A549 (cell line): Measurements from ENCODE around the gene SLC13A4. TPM values are rescaled to one million over a fixed set of nuclear protein-coding genes. Genes with fewer than 3 reads are reported as not detected.

Experiments used
- ATAC-seq, 2 experiments: fragments of 200-7000 bp in 1 of 2; fragments of >200 bp in 1 of 2; cut with Nextera tagmentation in 1 of 2; cut with Tn5 transposase in 1 of 2; 3 replicates each; pipeline versions ENCODE4 v1.8.0 to v1.9.1; 2018 to 2020; ENCODE audit warnings: mild to moderate bottlenecking in 1 of 2, moderate library complexity in 1 of 2
- CTCF ChIA-PET: fragments of 300-600 bp; sonication (Branson Sonifier 250); formaldehyde crosslinking; extraction: SDS; loops from one replicate; lab custom pipeline; 2021; ENCODE audit warnings: antibody characterized with exemption, inconsistent platforms; lab: Yijun Ruan, JAX
- POLR2A ChIA-PET: fragments of 350-600 bp; formaldehyde crosslinking; extraction: SDS; loops from one replicate; lab custom pipeline; 2021; ENCODE audit warnings: antibody characterized with exemption, inconsistent platforms; lab: Yijun Ruan, JAX
- DNase-seq, 2 experiments: peaks; one replicate each; pipeline versions ENCODE4 v3.0.0 to v3.0.0-alpha.2; 2011 to 2016; ENCODE audit warnings: low read depth in 1 of 2, low spot score in 1 of 2
- FAIRE-seq: peaks from 2 replicates; lab custom pipeline; 2011; peaks lifted over from hg19 to GRCh38; lab: Jason Lieb, UNC
- H3K27ac ChIP-seq, 2 experiments: fragments of >200 bp; sonication (Bioruptor Twin); formaldehyde crosslinking; 3 replicates each; pipeline ENCODE4 v1.5.1; 2016 to 2017
- H3K4me1 ChIP-seq: fragments of >200 bp; sonication (Bioruptor Twin); formaldehyde crosslinking; 3 replicates; pipeline ENCODE4 v1.6.1; 2016
- H3K4me2 ChIP-seq: fragments of >200 bp; sonication (Bioruptor Twin); formaldehyde crosslinking; 3 replicates; pipeline ENCODE4 v1.6.1; 2016
- H3K4me3 ChIP-seq: fragments of >200 bp; sonication (Bioruptor Twin); formaldehyde crosslinking; 3 replicates; pipeline ENCODE4 v1.5.1; 2016
- H3K9me3 ChIP-seq: fragments of >200 bp; sonication (Bioruptor Twin); formaldehyde crosslinking; 3 replicates; pipeline ENCODE4 v1.6.1; 2016
- BHLHE40 ChIP-seq: IDR thresholded peaks from 2 replicates; pipeline ENCODE4 v1.6.1; 2012; ENCODE audit warnings: low read depth, low read length, inconsistent platforms
- CBX8 ChIP-seq: fragments of 200-600 bp; sonication (generic); IDR thresholded peaks from 2 replicates; pipeline ENCODE4 v1.6.1; 2016
- E2F6 ChIP-seq: IDR thresholded peaks from 2 replicates; pipeline ENCODE4 v1.6.1; 2012; ENCODE audit warnings: low read depth, borderline replicate concordance
- EHF ChIP-seq: fragments of 250-450 bp; sonication (Bioruptor Pico); IDR thresholded peaks from 2 replicates; pipeline ENCODE4 v1.5.0; 2020; ENCODE audit warnings: mild to moderate bottlenecking
- FOXS1 ChIP-seq: fragments of 250-450 bp; sonication (Bioruptor Pico); IDR thresholded peaks from 2 replicates; pipeline ENCODE4 v1.5.0; 2020; ENCODE audit warnings: mild to moderate bottlenecking, moderate library complexity
- GATA3 ChIP-seq: IDR thresholded peaks from 2 replicates; pipeline ENCODE4 v1.6.1; 2012; ENCODE audit warnings: borderline replicate concordance
- HDAC2 ChIP-seq: fragments of 200-600 bp; sonication (generic); IDR thresholded peaks from 2 replicates; pipeline ENCODE4 v1.6.1; 2016
- HEYL ChIP-seq: fragments of 250-450 bp; sonication (Bioruptor Pico); IDR thresholded peaks from 2 replicates; pipeline ENCODE4 v1.8.0; 2021; ENCODE audit warnings: mild to moderate bottlenecking, moderate library complexity
- HOXA7 ChIP-seq: fragments of 250-450 bp; sonication (Bioruptor Pico); IDR thresholded peaks from 2 replicates; pipeline ENCODE4 v1.5.0; 2020; ENCODE audit warnings: mild to moderate bottlenecking, moderate library complexity
- HOXB13 ChIP-seq: fragments of 250-450 bp; sonication (Bioruptor Pico); IDR thresholded peaks from 2 replicates; pipeline ENCODE4 v1.5.0; 2020; ENCODE audit warnings: low read depth, mild to moderate bottlenecking, moderate library complexity
- JUN ChIP-seq, 2 experiments: fragments of >200 bp; sonication (Bioruptor Twin); formaldehyde crosslinking; IDR thresholded peaks; 2 replicates in 1 of 2; 3 replicates in 1 of 2; pipeline ENCODE4 v1.6.1; 2016 to 2017
- JUNB ChIP-seq: fragments of >200 bp; sonication (Bioruptor Twin); formaldehyde crosslinking; IDR thresholded peaks from 2 replicates; pipeline ENCODE4 v1.6.1; 2016
- NFE2L2 ChIP-seq: fragments of 150-350 bp; conservative IDR thresholded peaks from 2 replicates; pipeline ENCODE4 v1.6.1; 2014; ENCODE audit warnings: low read length
- PHF8 ChIP-seq: fragments of 200-600 bp; sonication (generic); IDR thresholded peaks from 2 replicates; pipeline ENCODE4 v1.6.1; 2016; ENCODE audit warnings: low read depth, mild to moderate bottlenecking, antibody characterized with exemption, moderate library complexity, borderline replicate concordance
- POLR2AphosphoS2 ChIP-seq: conservative IDR thresholded peaks from 2 replicates; pipeline ENCODE4 v1.6.1; 2012; ENCODE audit warnings: low read length, improper control_type of control experiment, inconsistent platforms
- REST ChIP-seq: fragments of 200-600 bp; sonication (generic); IDR thresholded peaks from 2 replicates; pipeline ENCODE4 v1.6.1; 2016; ENCODE audit warnings: antibody characterized with exemption, mild to moderate bottlenecking, moderate library complexity
- RFX5 ChIP-seq: fragments of 450-650 bp; IDR thresholded peaks from 2 replicates; pipeline ENCODE4 v1.7.1; 2014; ENCODE audit warnings: antibody characterized with exemption, mild to moderate bottlenecking, moderate library complexity
- RNF2 ChIP-seq: fragments of 200-600 bp; sonication (generic); IDR thresholded peaks from 2 replicates; pipeline ENCODE4 v1.6.1; 2016; ENCODE audit warnings: low read depth, mild to moderate bottlenecking, antibody characterized with exemption, moderate library complexity, borderline replicate concordance
- SREBF2 ChIP-seq: fragments of 450-650 bp; IDR thresholded peaks from 2 replicates; pipeline ENCODE4 v1.6.1; 2014; ENCODE audit warnings: mild to moderate bottlenecking, moderate library complexity
- TFCP2L1 ChIP-seq: fragments of 250-450 bp; sonication (Bioruptor Pico); IDR thresholded peaks from 2 replicates; pipeline ENCODE4 v1.5.0; 2021; ENCODE audit warnings: mild to moderate bottlenecking
- TP53 ChIP-seq: fragments of 250-450 bp; sonication (Bioruptor Pico); IDR thresholded peaks from 2 replicates; pipeline ENCODE4 v1.5.0; 2021; ENCODE audit warnings: mild to moderate bottlenecking, moderate library complexity
- ZSCAN20 ChIP-seq: fragments of 250-450 bp; sonication (Bioruptor Pico); IDR thresholded peaks from 2 replicates; pipeline ENCODE4 v1.8.0; 2022; ENCODE audit warnings: mild to moderate bottlenecking, moderate library complexity
- WGBS: methylation state at CpG from one replicate; pipeline ENCODE4 v1.1.6; 2017; ENCODE audit errors: missing lambda C conversion rate; 5-methylcytosine and 5-hydroxymethylcytosine counted together
- polyA plus RNA-seq, 4 experiments: library from polyadenylated mRNA; depleted of rRNA in 3 of 4; stranded (reverse); fragments of >200 nt; fragmentation: RNase III in 1 of 4; extraction: RNeasy Plus Mini Kit Qiagen cat#74134 plus additional on column Dnase treatment in 1 of 4; gene quantifications; 2 replicates in 3 of 4; 3 replicates in 1 of 4; pipeline ENCODE4 v1.2.3, GENCODE V29; 2011 to 2017
- TF ChIP-seq, protein P1 (sequence below): fragments of >200 bp; sonication (Bioruptor Twin); formaldehyde crosslinking; IDR thresholded peaks from 3 replicates; pipeline ENCODE4 v1.6.1; 2016
- TF ChIP-seq, protein P2 (sequence below): fragments of 250-450 bp; sonication (Bioruptor Pico); IDR thresholded peaks from 2 replicates; pipeline ENCODE4 v1.5.0; 2021; ENCODE audit warnings: mild to moderate bottlenecking, moderate library complexity, borderline replicate concordance
- TF ChIP-seq, protein P3 (sequence below): fragments of >200 bp; sonication (Bioruptor Twin); formaldehyde crosslinking; IDR thresholded peaks from 2 replicates; pipeline ENCODE4 v1.6.1; 2016

Gene SLC13A4
- polyA plus RNA-seq, 2 of the 4 experiments (the other 2 are of a cell fraction) = not detected

- no peak overlapping the region for H3K4me2 ChIP-seq
- TF ChIP-seq RFX5 (no peak), TFCP2L1 (CRISPR knock-in tag) (no peak), FOXS1 (no peak), POLR2AphosphoS2 (no peak), JUNB (no peak), HOXA7 (CRISPR knock-in tag) (no peak), CBX8 (no peak), SREBF2 (no peak)
- TF ChIP-seq, protein P1, sequence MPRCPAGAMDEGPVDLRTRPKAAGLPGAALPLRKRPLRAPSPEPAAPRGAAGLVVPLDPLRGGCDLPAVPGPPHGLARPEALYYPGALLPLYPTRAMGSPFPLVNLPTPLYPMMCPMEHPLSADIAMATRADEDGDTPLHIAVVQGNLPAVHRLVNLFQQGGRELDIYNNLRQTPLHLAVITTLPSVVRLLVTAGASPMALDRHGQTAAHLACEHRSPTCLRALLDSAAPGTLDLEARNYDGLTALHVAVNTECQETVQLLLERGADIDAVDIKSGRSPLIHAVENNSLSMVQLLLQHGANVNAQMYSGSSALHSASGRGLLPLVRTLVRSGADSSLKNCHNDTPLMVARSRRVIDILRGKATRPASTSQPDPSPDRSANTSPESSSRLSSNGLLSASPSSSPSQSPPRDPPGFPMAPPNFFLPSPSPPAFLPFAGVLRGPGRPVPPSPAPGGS = no peak
- TF ChIP-seq, protein P2, sequence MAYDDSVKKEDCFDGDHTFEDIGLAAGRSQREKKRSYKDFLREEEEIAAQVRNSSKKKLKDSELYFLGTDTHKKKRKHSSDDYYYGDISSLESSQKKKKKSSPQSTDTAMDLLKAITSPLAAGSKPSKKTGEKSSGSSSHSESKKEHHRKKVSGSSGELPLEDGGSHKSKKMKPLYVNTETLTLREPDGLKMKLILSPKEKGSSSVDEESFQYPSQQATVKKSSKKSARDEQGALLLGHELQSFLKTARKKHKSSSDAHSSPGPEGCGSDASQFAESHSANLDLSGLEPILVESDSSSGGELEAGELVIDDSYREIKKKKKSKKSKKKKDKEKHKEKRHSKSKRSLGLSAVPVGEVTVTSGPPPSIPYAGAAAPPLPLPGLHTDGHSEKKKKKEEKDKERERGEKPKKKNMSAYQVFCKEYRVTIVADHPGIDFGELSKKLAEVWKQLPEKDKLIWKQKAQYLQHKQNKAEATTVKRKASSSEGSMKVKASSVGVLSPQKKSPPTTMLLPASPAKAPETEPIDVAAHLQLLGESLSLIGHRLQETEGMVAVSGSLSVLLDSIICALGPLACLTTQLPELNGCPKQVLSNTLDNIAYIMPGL (CRISPR knock-in tag) = no peak
- ChIA-PET CTCF (interaction anchor here (1.7 to 11.6 kb wide), 2 partner anchors 316 to 373 kb away, joined by 3 to 176 read pairs; no protein-coding TSS in a partner anchor), POLR2A (no interaction called here)
- FAIRE-seq = no peak
- no peak for DNase-seq
- H3K9me3 ChIP-seq = no peaks in the 10 kb centered on the region
- WGBS = 92% methylated on average over 15 of the region's 15 CpGs
- no peak overlapping the region for H3K27ac ChIP-seq
- H3K4me1 ChIP-seq = no peaks in the 10 kb centered on the region
- peak; percentile 41 to 54; a peak in 4 of 6 replicates for ATAC-seq
- H3K4me3 ChIP-seq = no peak overlapping the region
These were observed 77.0 kb downstream of the SLC13A4 start for GRCh38 chr7:135650831-135651573.

GRCh38 chr7:135648235-135648634 is 79.8 kb downstream of the SLC13A4 start:
- Histone ChIP-seq H3K9me3 (no peaks in the 10 kb centered on the region), H3K4me2 (no peak overlapping the region), H3K27ac (no peak overlapping the region), H3K4me1 (no peaks in the 10 kb centered on the region), H3K4me3 (no peak overlapping the region)
- no peak for ATAC-seq
- ChIA-PET CTCF (interaction anchor here (0.9 to 11.6 kb wide), 7 partner anchors 10 to 370 kb away, joined by 3 to 176 read pairs (median 8); partner anchors contain the start of gene STMP1), POLR2A (no interaction called here)
- DNase-seq = no peak
- WGBS = 90% methylated on average over 7 of the region's 7 CpGs
- no peak for TF ChIP-seq HEYL (CRISPR knock-in tag)
- TF ChIP-seq EHF (CRISPR knock-in tag) = no peak
- TF ChIP-seq, protein P3, sequence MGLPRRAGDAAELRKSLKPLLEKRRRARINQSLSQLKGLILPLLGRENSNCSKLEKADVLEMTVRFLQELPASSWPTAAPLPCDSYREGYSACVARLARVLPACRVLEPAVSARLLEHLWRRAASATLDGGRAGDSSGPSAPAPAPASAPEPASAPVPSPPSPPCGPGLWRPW = no peak
- no peak for TF ChIP-seq JUN (IDR thresholded peaks at IDR 0.05)
- no peak for TF ChIP-seq TP53 (CRISPR knock-in tag)
- no peak for TF ChIP-seq ZSCAN20 (CRISPR knock-in tag)
- TF ChIP-seq HOXB13 (CRISPR knock-in tag) = no peak
- no peak for TF ChIP-seq NFE2L2
- TF ChIP-seq RNF2 = no peak
- TF ChIP-seq, protein P1 = no peak
- TF ChIP-seq BHLHE40 = no peak
- TF ChIP-seq GATA3 = no peak
- TF ChIP-seq REST = no peak
- TF ChIP-seq E2F6 = no peak
- no peak for TF ChIP-seq PHF8
- TF ChIP-seq HDAC2 = no peak
- no peak for FAIRE-seq
